ENCODE data around the gene PGBD5.

The PGBD5 gene

GRCh38 chr1:230299191-230300006 is 126.7 kb downstream of the PGBD5 start:
- no peak for DNase-seq

GRCh38 chr1:230295367-230295766 is 130.8 kb downstream of the PGBD5 start:
- no peak for DNase-seq

- no peak for DNase-seq
These were observed 132.8 kb downstream of the PGBD5 start for GRCh38 chr1:230293390-230293700.

- DNase-seq: peak; percentile 74
These were observed 133.3 kb downstream of the PGBD5 start for GRCh38 chr1:230292689-230293389.

GRCh38 chr1:230291731-230292620 is 134.2 kb downstream of the PGBD5 start:
- no peak for DNase-seq

- DNase-seq: no peak
These were observed 136.8 kb downstream of the PGBD5 start for GRCh38 chr1:230289350-230289644.

GRCh38 chr1:230288641-230289349 is 137.3 kb downstream of the PGBD5 start:
- no peak for DNase-seq

- no peak for DNase-seq
These were observed 138.3 kb downstream of the PGBD5 start for GRCh38 chr1:230287674-230288315.

- DNase-seq: no peak
These were observed 139.3 kb downstream of the PGBD5 start for GRCh38 chr1:230286890-230287269.

- no peak for DNase-seq
These were observed 139.8 kb downstream of the PGBD5 start for GRCh38 chr1:230286166-230286889.

- no peak for DNase-seq
These were observed 140.8 kb downstream of the PGBD5 start for GRCh38 chr1:230285351-230285750.

- no peak for DNase-seq
These were observed 141.2 kb downstream of the PGBD5 start for GRCh38 chr1:230284891-230285290.

GRCh38 chr1:230283678-230284077 is 142.5 kb downstream of the PGBD5 start:
- DNase-seq: no peak

GRCh38 chr1:230282157-230282556 is 144.0 kb downstream of the PGBD5 start:
- DNase-seq: no peak

GRCh38 chr1:230281556-230281955 is 144.6 kb downstream of the PGBD5 start:
- DNase-seq: no peak

- DNase-seq: no peak
These were observed 145.2 kb downstream of the PGBD5 start for GRCh38 chr1:230280906-230281413.

GRCh38 chr1:230280054-230280795 is 145.9 kb downstream of the PGBD5 start:
- DNase-seq: no peak

- DNase-seq: no peak
These were observed 146.6 kb downstream of the PGBD5 start for GRCh38 chr1:230279583-230279945.

- no peak for DNase-seq
These were observed 147.1 kb downstream of the PGBD5 start for GRCh38 chr1:230278871-230279582.

GRCh38 chr1:230278376-230278775 is 147.8 kb downstream of the PGBD5 start:
- no peak for DNase-seq

All from NCI-H510A (cell line).